Uterus (tissue), 4 donors: Measurements from ENCODE around the gene BCORL1. TPM values are rescaled to one million over a fixed set of nuclear protein-coding genes. Genes with fewer than 3 reads are reported as not detected.
A peak's percentile ranks its signal among the peaks of the same experiment; 100 is the strongest.

Experiments
- DNase-seq, 2 donors: peaks; one replicate each; pipeline ENCODE4 v3.0.0-alpha.2; 2019 to 2020
- H3K27ac ChIP-seq, 2 donors: fragments of 200-600 bp; sonication (generic); 1 replicate in 1 of 2; 2 replicates in 1 of 2; pipeline ENCODE4 v1.5.1; 2016 to 2018
- H3K27me3 ChIP-seq, 2 donors: fragments of 200-600 bp; sonication (generic); one replicate each; pipeline ENCODE4 v1.5.1; 2018 to 2019; ENCODE audit warnings: control low read depth in 1 of 2
- H3K36me3 ChIP-seq, 2 donors: fragments of 200-600 bp; sonication (generic); one replicate each; pipeline ENCODE4 v1.5.1; 2019; ENCODE audit warnings: control low read depth in 1 of 2
- H3K4me1 ChIP-seq, 2 donors: fragments of 200-600 bp; sonication (generic); one replicate each; pipeline ENCODE4 v1.5.1; 2018 to 2019; ENCODE audit warnings: control low read depth in 1 of 2
- H3K4me3 ChIP-seq, 2 donors: fragments of 200-600 bp; sonication (generic); 1 replicate in 1 of 2; 2 replicates in 1 of 2; pipeline ENCODE4 v1.5.1; 2018 to 2019; ENCODE audit warnings: mild to moderate bottlenecking in 1 of 2
- H3K9me3 ChIP-seq, 2 donors: fragments of 200-600 bp; sonication (generic); one replicate each; pipeline ENCODE4 v1.5.1; 2019; ENCODE audit warnings: control low read depth in 1 of 2
- CTCF ChIP-seq, 4 experiments: fragments of 200-600 bp in 2 of 4; fragments of 450-650 bp in 2 of 4; sonication (generic) in 2 of 4; IDR thresholded peaks; one replicate each; pipeline ENCODE4 v1.5.1; 2016 to 2019; ENCODE audit warnings: antibody characterized with exemption in 4 of 4, mild to moderate bottlenecking in 2 of 4, moderate library complexity in 1 of 4
- POLR2A ChIP-seq, 2 donors: fragments of 450-650 bp; IDR thresholded peaks; one replicate each; pipeline ENCODE4 v1.6.1; 2016; ENCODE audit warnings: antibody characterized with exemption in 2 of 2, mild to moderate bottlenecking in 1 of 2, moderate library complexity in 1 of 2
- intact Hi-C: fragments of 100-400 bp; cut with DNase I; formaldehyde crosslinking; loops from one replicate; pipeline ENCODE4 v1.15.1; 2023; ENCODE audit warnings: low total_unique reads
- total RNA-seq, 4 donors: library from RNA; depleted of rRNA in 3 of 4; stranded (reverse); fragments of >200 nt in 3 of 4; gene quantifications; one replicate each; pipeline versions ENCODE4 v1.1.0 to v1.2.4, GENCODE V29; 2014 to 2023
- donor health status: DM: yes; HTN: yes; CAD: no.

Gene BCORL1
- total RNA-seq, 4 donors from 2014 or later = 0.26 to 50.8 (median 4.3) TPM

GRCh38 chrX:130060122-130061069 lies 78.0 kb downstream of the BCORL1 start:
- Histone ChIP-seq H3K4me1 (no peaks in the 10 kb centered on the region), H3K27ac (peak overlapping the region; percentile 38 to 70)
- intact Hi-C loops = no loop called here

GRCh38 chrX:130066975-130067615 lies 84.7 kb downstream of the BCORL1 start:
- no peaks in the 10 kb centered on the region for H3K9me3 ChIP-seq
- intact Hi-C loops = no loop called here
- TF ChIP-seq POLR2A (IDR thresholded peaks at IDR 0.05) = no peak
- no peak for TF ChIP-seq CTCF (IDR thresholded peaks at IDR 0.05)
- no peak overlapping the region for H3K27ac ChIP-seq
- H3K4me3 ChIP-seq = no peak overlapping the region
- H3K4me1 ChIP-seq = no peaks in the 10 kb centered on the region
- DNase-seq = no peak
- H3K36me3 ChIP-seq = no peaks in the 10 kb centered on the region
- no peaks in the 10 kb centered on the region for H3K27me3 ChIP-seq

More at GRCh38 chrX:130060122-130061069, 78.0 kb downstream of the BCORL1 start:
- H3K36me3 ChIP-seq = no peaks in the 10 kb centered on the region
- H3K4me3 ChIP-seq = peak overlapping the region; percentile 12 to 43
- peak; percentile 71 to 82 for DNase-seq
- peak in 1 of 2 donors; percentile 10 for TF ChIP-seq POLR2A (IDR thresholded peaks at IDR 0.05)
- peak; percentile 73 to 91 (median 83) for TF ChIP-seq CTCF (IDR thresholded peaks at IDR 0.05)
- no peaks in the 10 kb centered on the region for H3K9me3 ChIP-seq
- H3K27me3 ChIP-seq = no peaks in the 10 kb centered on the region

- DNase-seq = no peak
- Histone ChIP-seq H3K27ac (no peak overlapping the region), H3K9me3 (no peaks in the 10 kb centered on the region), H3K4me1 (no peaks in the 10 kb centered on the region), H3K36me3 (no peaks in the 10 kb centered on the region), H3K4me3 (no peak overlapping the region), H3K27me3 (no peaks in the 10 kb centered on the region)
- no peak for TF ChIP-seq CTCF (IDR thresholded peaks at IDR 0.05)
- no peak for TF ChIP-seq POLR2A (IDR thresholded peaks at IDR 0.05)
- intact Hi-C loops = no loop called here
These were observed 89.3 kb downstream of the BCORL1 start for GRCh38 chrX:130071611-130072344.

GRCh38 chrX:130072345-130072740 lies 89.9 kb downstream of the BCORL1 start:
- H3K4me3 ChIP-seq = no peak overlapping the region
- no peak for DNase-seq
- TF ChIP-seq CTCF (IDR thresholded peaks at IDR 0.05) (no peak), POLR2A (IDR thresholded peaks at IDR 0.05) (no peak)
- H3K9me3 ChIP-seq = no peaks in the 10 kb centered on the region
- intact Hi-C loops = no loop called here
- no peaks in the 10 kb centered on the region for H3K27me3 ChIP-seq
- H3K27ac ChIP-seq = no peak overlapping the region
- no peaks in the 10 kb centered on the region for H3K36me3 ChIP-seq
- H3K4me1 ChIP-seq = no peaks in the 10 kb centered on the region
